Transverse colon (tissue), 4 donors: ENCODE measurements around the gene PTPA. TPM values are rescaled to one million over a fixed set of nuclear protein-coding genes. Genes with fewer than 3 reads are reported as not detected.
"Not testable (repeated sequence)": the region's sequence is repeated elsewhere in the genome, so short reads cannot be mapped to it uniquely, and the experiment has no call there.

Experiments
- DNase-seq: peaks from one replicate; pipeline ENCODE4 v3.0.0-alpha.2; 2019
- H3K27ac ChIP-seq, 4 donors: fragments of 200-600 bp; sonication (generic); 2 replicates each; pipeline ENCODE4 v1.5.1; 2016 to 2018; ENCODE audit warnings: inconsistent platforms in 4 of 4
- H3K27me3 ChIP-seq: fragments of 200-600 bp; sonication (generic); 2 replicates; pipeline ENCODE4 v1.5.1; 2017; ENCODE audit warnings: inconsistent platforms
- H3K36me3 ChIP-seq, 4 donors: fragments of 200-600 bp; sonication (generic); 2 replicates each; pipeline ENCODE4 v1.5.1; 2017 to 2019; ENCODE audit warnings: inconsistent platforms in 4 of 4
- H3K4me1 ChIP-seq, 4 donors: fragments of 200-600 bp; sonication (generic); 2 replicates each; pipeline ENCODE4 v1.5.1; 2017 to 2020; ENCODE audit warnings: inconsistent platforms in 4 of 4
- H3K4me3 ChIP-seq, 4 donors: fragments of 200-600 bp; sonication (generic); 1 replicate in 1 of 4; 2 replicates in 3 of 4; pipeline versions ENCODE4 v1.5.1 to v1.6.1; 2017 to 2019; ENCODE audit warnings: inconsistent platforms in 4 of 4
- H3K9me3 ChIP-seq, 2 donors: fragments of 200-600 bp; sonication (generic); 2 replicates each; pipeline ENCODE4 v1.5.1; 2017 to 2019; ENCODE audit warnings: inconsistent platforms in 2 of 2
- EP300 ChIP-seq: sonication (generic); formaldehyde crosslinking; IDR thresholded peaks from one replicate; pipeline ENCODE4 v1.6.1; 2017; ENCODE audit warnings: antibody characterized with exemption, low read depth
- POLR2A ChIP-seq: fragments of 450-650 bp; IDR thresholded peaks from one replicate; pipeline ENCODE4 v1.6.1; 2016; ENCODE audit warnings: antibody characterized with exemption, mild to moderate bottlenecking, moderate library complexity
- POLR2AphosphoS5 ChIP-seq, 3 donors: sonication (generic); formaldehyde crosslinking; IDR thresholded peaks; one replicate each; pipeline ENCODE4 v1.6.1; 2016; ENCODE audit warnings: antibody characterized with exemption in 3 of 3
- WGBS, 2 donors: methylation state at CpG; one replicate each; pipeline ENCODE4 v1.1.5; 2018; ENCODE audit warnings: low coverage in 1 of 2; 5-methylcytosine and 5-hydroxymethylcytosine counted together
- in situ Hi-C, 4 donors: fragments of 200-750 bp; cut with MboI; loops; one replicate each; pipeline versions ENCODE4 v1.15.0 to v1.15.1; 2017; ENCODE audit warnings: low sequenced_read_pairs in 3 of 4, low pct_ligation_motif_present in 1 of 4, low pct_unique_long_range_greater_than_20kb in 1 of 4
- intact Hi-C: fragments of 100-400 bp; cut with DNase I; formaldehyde crosslinking; loops from one replicate; pipeline ENCODE4 v1.15.1; 2023; ENCODE audit warnings: low total_unique reads
- total RNA-seq, 4 donors: library from RNA; depleted of rRNA; stranded (reverse); fragments of >200 nt; gene quantifications; one replicate each; pipeline ENCODE4 v1.1.0, GENCODE V29; 2016
- TF ChIP-seq, protein P1 (sequence below), 5 experiments: fragments of 200-600 bp in 3 of 5; fragments of 450-650 bp in 2 of 5; sonication (generic) in 3 of 5; IDR thresholded peaks; 1 replicate in 2 of 5; 2 replicates in 3 of 5; pipeline ENCODE4 v1.5.1; 2016 to 2017; ENCODE audit warnings: antibody characterized with exemption in 5 of 5, inconsistent platforms in 3 of 5, mild to moderate bottlenecking in 2 of 5, moderate library complexity in 1 of 5

The PTPA gene
- total RNA-seq, 4 donors from 2014 or later: 37.4 to 241 (median 66.5) TPM

DNA sequence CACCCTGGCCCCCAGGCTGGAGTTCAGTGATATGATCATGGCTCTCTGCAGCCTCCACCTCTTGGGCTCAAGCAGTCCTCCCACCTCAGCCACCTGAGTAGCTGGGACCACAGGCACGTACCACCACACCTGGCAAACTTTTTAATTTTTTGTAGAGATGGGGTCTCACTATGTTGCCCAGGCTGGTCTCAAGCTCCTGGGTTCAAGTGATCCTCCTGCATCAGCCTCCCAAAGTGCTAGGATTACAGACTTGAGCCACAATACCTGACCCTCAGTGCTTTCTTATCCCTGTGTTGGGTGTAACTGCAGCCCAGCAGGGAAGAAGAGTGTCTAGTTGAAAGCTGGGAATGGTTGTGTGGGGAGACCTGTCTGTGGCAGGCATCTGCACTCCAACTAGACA is 10.9 kb downstream of the PTPA start:
- in situ Hi-C loops: no loop called here
- no peak for TF ChIP-seq EP300
- TF ChIP-seq POLR2AphosphoS5 (IDR thresholded peaks at IDR 0.05): no peak
- TF ChIP-seq, protein P1, sequence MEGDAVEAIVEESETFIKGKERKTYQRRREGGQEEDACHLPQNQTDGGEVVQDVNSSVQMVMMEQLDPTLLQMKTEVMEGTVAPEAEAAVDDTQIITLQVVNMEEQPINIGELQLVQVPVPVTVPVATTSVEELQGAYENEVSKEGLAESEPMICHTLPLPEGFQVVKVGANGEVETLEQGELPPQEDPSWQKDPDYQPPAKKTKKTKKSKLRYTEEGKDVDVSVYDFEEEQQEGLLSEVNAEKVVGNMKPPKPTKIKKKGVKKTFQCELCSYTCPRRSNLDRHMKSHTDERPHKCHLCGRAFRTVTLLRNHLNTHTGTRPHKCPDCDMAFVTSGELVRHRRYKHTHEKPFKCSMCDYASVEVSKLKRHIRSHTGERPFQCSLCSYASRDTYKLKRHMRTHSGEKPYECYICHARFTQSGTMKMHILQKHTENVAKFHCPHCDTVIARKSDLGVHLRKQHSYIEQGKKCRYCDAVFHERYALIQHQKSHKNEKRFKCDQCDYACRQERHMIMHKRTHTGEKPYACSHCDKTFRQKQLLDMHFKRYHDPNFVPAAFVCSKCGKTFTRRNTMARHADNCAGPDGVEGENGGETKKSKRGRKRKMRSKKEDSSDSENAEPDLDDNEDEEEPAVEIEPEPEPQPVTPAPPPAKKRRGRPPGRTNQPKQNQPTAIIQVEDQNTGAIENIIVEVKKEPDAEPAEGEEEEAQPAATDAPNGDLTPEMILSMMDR (IDR thresholded peaks at IDR 0.05): no peak
- TF ChIP-seq POLR2A: no peak
- intact Hi-C loops: no loop called here
- no peak overlapping the region for H3K27ac ChIP-seq
- no peaks in the 10 kb centered on the region for H3K9me3 ChIP-seq
- no peaks in the 10 kb centered on the region for H3K27me3 ChIP-seq
- H3K36me3 ChIP-seq: peaks cover 0 to 32% (median 10%) of the 10 kb centered on the region in 4 donors
- DNase-seq: no peak
- H3K4me3 ChIP-seq: no peak overlapping the region
- H3K4me1 ChIP-seq: no peaks in the 10 kb centered on the region
- WGBS, 2 donors: 93% methylated on average over 1 of the region's 1 CpG; no CpG with 5 or more reads in 1 of the 2 donors

GRCh38 chr9:129122976-129123375 is 11.8 kb downstream of the PTPA start:
- H3K4me1 ChIP-seq, intact Hi-C loops, H3K27ac ChIP-seq, H3K9me3 ChIP-seq, H3K4me3 ChIP-seq, DNase-seq, in situ Hi-C loops, H3K27me3 ChIP-seq: not testable (repeated sequence)
- 93 to 100% methylated on average over 3 to 15 of the region's 15 CpGs for WGBS, 2 donors
- H3K36me3 ChIP-seq: peaks cover 0 to 32% (median 10%) of the 10 kb centered on the region in 4 donors

- intact Hi-C loops: no loop called here
These were observed 13.4 kb downstream of the PTPA start for GRCh38 chr9:129124506-129125069.

GRCh38 chr9:129125478-129125877 is 14.3 kb downstream of the PTPA start:
- Histone ChIP-seq H3K4me3 (no peak overlapping the region), H3K36me3 (peaks cover 0 to 33% (median 10%) of the 10 kb centered on the region in 4 donors), H3K27me3 (no peaks in the 10 kb centered on the region), H3K9me3 (no peaks in the 10 kb centered on the region), H3K4me1 (no peaks in the 10 kb centered on the region), H3K27ac (no peak overlapping the region)
- intact Hi-C loops: no loop called here
- no peak for TF ChIP-seq POLR2AphosphoS5 (IDR thresholded peaks at IDR 0.05)
- TF ChIP-seq POLR2A: no peak
- no peak for TF ChIP-seq EP300
- TF ChIP-seq, protein P1 (IDR thresholded peaks at IDR 0.05): no peak
- in situ Hi-C loops: loop anchor here in 2 of 4 donors (25.0 kb wide), 1 partner anchor 662 kb away; no protein-coding TSS in a partner anchor
- 81% methylated on average over 8 of the region's 8 CpGs; no CpG with 5 or more reads in 1 of the 2 donors for WGBS, 2 donors
- no peak for DNase-seq

More at GRCh38 chr9:129124506-129125069, 13.4 kb downstream of the PTPA start:
- no peaks in the 10 kb centered on the region for H3K4me1 ChIP-seq
- WGBS, 2 donors: 50 to 69% methylated on average over 2 to 3 of the region's 3 CpGs
- TF ChIP-seq, protein P1 (IDR thresholded peaks at IDR 0.05): no peak
- TF ChIP-seq POLR2AphosphoS5 (IDR thresholded peaks at IDR 0.05): no peak
- no peak for TF ChIP-seq EP300
- no peak for TF ChIP-seq POLR2A
- H3K27ac ChIP-seq: no peak overlapping the region
- no peaks in the 10 kb centered on the region for H3K27me3 ChIP-seq
- in situ Hi-C loops: loop anchor here in 2 of 4 donors (25.0 kb wide), 1 partner anchor 663 kb away; no protein-coding TSS in a partner anchor
- H3K36me3 ChIP-seq: peaks cover 0 to 32% (median 10%) of the 10 kb centered on the region in 4 donors
- no peak for DNase-seq
- H3K4me3 ChIP-seq: no peak overlapping the region
- H3K9me3 ChIP-seq: no peaks in the 10 kb centered on the region
